Measurements from ENCODE around the gene PPP1R2B.

The PPP1R2B gene

DNA sequence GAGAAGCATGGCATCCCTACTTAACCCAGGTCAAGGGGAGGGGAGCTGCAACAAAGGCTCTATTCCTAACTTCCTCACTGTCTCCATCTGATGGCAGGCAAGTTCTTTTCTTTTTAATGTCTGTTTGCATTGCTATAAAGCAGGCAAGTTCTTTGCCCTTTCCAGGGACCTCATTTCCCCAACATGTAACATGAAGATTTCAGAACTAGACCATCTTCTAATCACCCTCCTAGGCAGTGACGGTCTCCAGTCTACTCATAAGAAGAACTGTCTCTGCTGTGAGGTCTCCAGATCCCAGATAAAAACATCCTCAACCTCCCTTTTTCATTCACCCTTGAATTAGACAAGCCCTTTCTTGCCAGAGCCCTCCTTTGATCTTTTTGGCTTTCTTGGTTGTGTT, 42.1 kb downstream of the PPP1R2B start:
- no peak overlapping the region for H3K9ac ChIP-seq (ENCODE audit: low read length)
- no peak overlapping the region for H2AFZ ChIP-seq (ENCODE audit: low read length)
- no peaks in the 10 kb centered on the region for H4K20me1 ChIP-seq (ENCODE audit: insufficient read depth, low read length)
- H3F3A ChIP-seq (ENCODE audit: insufficient read depth, low read length): no peaks in the 10 kb centered on the region; the same call in none of the 2 replicates
- no peak overlapping the region for H3K4me3 ChIP-seq (ENCODE audit: low read length)
- no peaks in the 10 kb centered on the region for H3K9me2 ChIP-seq (replicated peaks; ENCODE audit: insufficient read depth, low read length)
- no peak for DNase-seq
- no peak overlapping the region for H3K4me2 ChIP-seq (ENCODE audit: low read depth, low read length)
- H3K36me3 ChIP-seq (replicated peaks; ENCODE audit: insufficient read depth, low read length): no peaks in the 10 kb centered on the region
- no peaks in the 10 kb centered on the region for H3K9me3 ChIP-seq (replicated peaks; ENCODE audit: insufficient read depth, low read length)
- H3K79me2 ChIP-seq (ENCODE audit: low read length): no peaks in the 10 kb centered on the region
- no peaks in the 10 kb centered on the region for H3K27me3 ChIP-seq (replicated peaks; ENCODE audit: insufficient read depth, low read length)
- no peak overlapping the region for H3K27ac ChIP-seq (ENCODE audit: low read length)
- TF ChIP-seq, protein P1, sequence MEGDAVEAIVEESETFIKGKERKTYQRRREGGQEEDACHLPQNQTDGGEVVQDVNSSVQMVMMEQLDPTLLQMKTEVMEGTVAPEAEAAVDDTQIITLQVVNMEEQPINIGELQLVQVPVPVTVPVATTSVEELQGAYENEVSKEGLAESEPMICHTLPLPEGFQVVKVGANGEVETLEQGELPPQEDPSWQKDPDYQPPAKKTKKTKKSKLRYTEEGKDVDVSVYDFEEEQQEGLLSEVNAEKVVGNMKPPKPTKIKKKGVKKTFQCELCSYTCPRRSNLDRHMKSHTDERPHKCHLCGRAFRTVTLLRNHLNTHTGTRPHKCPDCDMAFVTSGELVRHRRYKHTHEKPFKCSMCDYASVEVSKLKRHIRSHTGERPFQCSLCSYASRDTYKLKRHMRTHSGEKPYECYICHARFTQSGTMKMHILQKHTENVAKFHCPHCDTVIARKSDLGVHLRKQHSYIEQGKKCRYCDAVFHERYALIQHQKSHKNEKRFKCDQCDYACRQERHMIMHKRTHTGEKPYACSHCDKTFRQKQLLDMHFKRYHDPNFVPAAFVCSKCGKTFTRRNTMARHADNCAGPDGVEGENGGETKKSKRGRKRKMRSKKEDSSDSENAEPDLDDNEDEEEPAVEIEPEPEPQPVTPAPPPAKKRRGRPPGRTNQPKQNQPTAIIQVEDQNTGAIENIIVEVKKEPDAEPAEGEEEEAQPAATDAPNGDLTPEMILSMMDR (IDR thresholded peaks at IDR 0.05; ENCODE audit: low read length): peak; percentile 25
- no peak for TF ChIP-seq EZH2phosphoT487 (IDR thresholded peaks at IDR 0.05; ENCODE audit: low read length)
- H3K4me1 ChIP-seq (ENCODE audit: low read length): peaks cover 43% of the 10 kb centered on the region

DNA sequence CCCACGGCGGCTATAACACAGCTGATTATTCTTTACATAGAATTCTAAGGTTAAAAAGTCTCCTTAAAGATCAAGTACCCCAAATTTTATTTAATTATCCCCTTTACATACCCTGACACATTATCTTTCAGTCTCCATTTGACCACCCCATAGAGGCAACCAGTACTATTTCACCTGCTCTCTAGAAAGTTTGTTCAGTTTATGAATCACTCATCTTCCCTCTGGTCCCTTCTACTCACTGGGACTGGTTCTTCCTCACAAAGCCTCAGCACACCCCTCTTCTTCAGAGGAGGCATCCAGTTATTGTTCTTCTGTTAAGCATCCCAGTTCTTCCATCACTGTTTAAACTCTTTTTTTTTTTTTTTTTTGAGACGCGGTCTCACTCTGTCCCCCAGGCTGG, 42.8 kb downstream of the PPP1R2B start:
- H2AFZ ChIP-seq (ENCODE audit: low read length): no peak overlapping the region
- no peaks in the 10 kb centered on the region for H3K27me3 ChIP-seq (replicated peaks; ENCODE audit: insufficient read depth, low read length)
- no peak overlapping the region for H3K4me3 ChIP-seq (ENCODE audit: low read length)
- no peaks in the 10 kb centered on the region for H3K9me2 ChIP-seq (replicated peaks; ENCODE audit: insufficient read depth, low read length)
- H3K36me3 ChIP-seq (replicated peaks; ENCODE audit: insufficient read depth, low read length): no peaks in the 10 kb centered on the region
- no peak overlapping the region for H3K27ac ChIP-seq (ENCODE audit: low read length)
- H3K9me3 ChIP-seq (replicated peaks; ENCODE audit: insufficient read depth, low read length): no peaks in the 10 kb centered on the region
- H3K4me1 ChIP-seq (ENCODE audit: low read length): peaks cover 43% of the 10 kb centered on the region
- no peak for TF ChIP-seq EZH2phosphoT487 (IDR thresholded peaks at IDR 0.05; ENCODE audit: low read length)
- TF ChIP-seq, protein P1 (IDR thresholded peaks at IDR 0.05; ENCODE audit: low read length): no peak
- TF ChIP-seq EZH2 (optimal IDR thresholded peaks at IDR 0.05; ENCODE audit: low read depth, low read length): no peak
- H3K4me2 ChIP-seq (ENCODE audit: low read depth, low read length): no peak overlapping the region
- no peak overlapping the region for H3K9ac ChIP-seq (ENCODE audit: low read length)
- no peaks in the 10 kb centered on the region for H3K79me2 ChIP-seq (ENCODE audit: low read length)
- H4K20me1 ChIP-seq (ENCODE audit: insufficient read depth, low read length): no peaks in the 10 kb centered on the region
- no peak for DNase-seq
- H3F3A ChIP-seq (ENCODE audit: insufficient read depth, low read length): no peaks in the 10 kb centered on the region; the same call in none of the 2 replicates

DNA sequence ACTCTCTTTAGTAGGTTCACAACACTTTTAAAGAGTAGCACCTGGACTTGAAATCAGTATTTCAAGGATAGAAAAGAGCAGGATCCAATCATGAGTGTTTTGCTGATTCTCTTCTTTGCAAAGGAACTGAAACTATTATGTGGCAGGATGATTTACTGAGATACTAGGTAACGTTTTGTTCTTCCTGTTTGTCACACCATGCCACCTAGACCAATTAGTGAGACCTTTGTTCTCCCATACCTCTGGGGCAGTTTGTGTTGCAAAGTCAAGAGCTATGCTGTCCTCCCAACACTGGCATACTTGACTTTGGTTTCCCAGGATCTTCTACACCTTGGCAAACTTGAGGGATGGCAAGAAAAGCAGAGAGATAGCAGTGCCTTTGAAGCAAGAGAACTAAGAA, 43.4 kb downstream of the PPP1R2B start:
- H3K4me2 ChIP-seq (ENCODE audit: low read depth, low read length): peak overlapping the region; percentile 25
- no peaks in the 10 kb centered on the region; the same call in none of the 2 replicates for H3F3A ChIP-seq (ENCODE audit: insufficient read depth, low read length)
- TF ChIP-seq, protein P1 (IDR thresholded peaks at IDR 0.05; ENCODE audit: low read length): no peak
- TF ChIP-seq EZH2phosphoT487 (IDR thresholded peaks at IDR 0.05; ENCODE audit: low read length): no peak
- no peak for TF ChIP-seq EZH2 (optimal IDR thresholded peaks at IDR 0.05; ENCODE audit: low read depth, low read length)
- H3K36me3 ChIP-seq (replicated peaks; ENCODE audit: insufficient read depth, low read length): no peaks in the 10 kb centered on the region
- DNase-seq: peak; percentile 68
- peaks cover 39% of the 10 kb centered on the region for H3K4me1 ChIP-seq (ENCODE audit: low read length)
- H3K4me3 ChIP-seq (ENCODE audit: low read length): no peak overlapping the region
- H3K27ac ChIP-seq (ENCODE audit: low read length): peak overlapping the region; percentile 65; the same call in 1 of the 2 replicates
- H3K79me2 ChIP-seq (ENCODE audit: low read length): no peaks in the 10 kb centered on the region
- no peak overlapping the region for H3K9ac ChIP-seq (ENCODE audit: low read length)
- H3K27me3 ChIP-seq (replicated peaks; ENCODE audit: insufficient read depth, low read length): no peaks in the 10 kb centered on the region
- H3K9me3 ChIP-seq (replicated peaks; ENCODE audit: insufficient read depth, low read length): no peaks in the 10 kb centered on the region
- H3K9me2 ChIP-seq (replicated peaks; ENCODE audit: insufficient read depth, low read length): no peaks in the 10 kb centered on the region
- peak overlapping the region; percentile 69 for H2AFZ ChIP-seq (ENCODE audit: low read length)
- no peaks in the 10 kb centered on the region for H4K20me1 ChIP-seq (ENCODE audit: insufficient read depth, low read length)

Data from MM.1S (cell line).